Hepatocyte (in vitro differentiated cells): ENCODE measurements around the gene ATXN10.

Experiments used
- EZH2phosphoT487 ChIP-seq: fragments of 200-600 bp; sonication (generic); IDR thresholded peaks from one replicate; pipeline ENCODE4 v1.6.1; 2018; ENCODE audit warnings: antibody characterized with exemption, mild to moderate bottlenecking, low read depth, moderate library complexity; ENCODE audit not compliant: unreplicated experiment, severe bottlenecking
- TF ChIP-seq, protein P1 (sequence below): fragments of 200-600 bp; sonication (generic); IDR thresholded peaks from 2 replicates; pipeline ENCODE4 v1.5.1; 2016; ENCODE audit warnings: antibody characterized with exemption, mild to moderate bottlenecking; ENCODE audit not compliant: poor library complexity

GRCh38 chr22:45826520-45826919 lies 154.9 kb downstream of the ATXN10 start:
- TF ChIP-seq, protein P1, sequence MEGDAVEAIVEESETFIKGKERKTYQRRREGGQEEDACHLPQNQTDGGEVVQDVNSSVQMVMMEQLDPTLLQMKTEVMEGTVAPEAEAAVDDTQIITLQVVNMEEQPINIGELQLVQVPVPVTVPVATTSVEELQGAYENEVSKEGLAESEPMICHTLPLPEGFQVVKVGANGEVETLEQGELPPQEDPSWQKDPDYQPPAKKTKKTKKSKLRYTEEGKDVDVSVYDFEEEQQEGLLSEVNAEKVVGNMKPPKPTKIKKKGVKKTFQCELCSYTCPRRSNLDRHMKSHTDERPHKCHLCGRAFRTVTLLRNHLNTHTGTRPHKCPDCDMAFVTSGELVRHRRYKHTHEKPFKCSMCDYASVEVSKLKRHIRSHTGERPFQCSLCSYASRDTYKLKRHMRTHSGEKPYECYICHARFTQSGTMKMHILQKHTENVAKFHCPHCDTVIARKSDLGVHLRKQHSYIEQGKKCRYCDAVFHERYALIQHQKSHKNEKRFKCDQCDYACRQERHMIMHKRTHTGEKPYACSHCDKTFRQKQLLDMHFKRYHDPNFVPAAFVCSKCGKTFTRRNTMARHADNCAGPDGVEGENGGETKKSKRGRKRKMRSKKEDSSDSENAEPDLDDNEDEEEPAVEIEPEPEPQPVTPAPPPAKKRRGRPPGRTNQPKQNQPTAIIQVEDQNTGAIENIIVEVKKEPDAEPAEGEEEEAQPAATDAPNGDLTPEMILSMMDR, result no peak
- TF ChIP-seq EZH2phosphoT487, result no peak
